B cell (primary cell): Measurements from ENCODE around the gene WDFY2. TPM values are rescaled to one million over a fixed set of nuclear protein-coding genes. Genes with fewer than 3 reads are reported as not detected.
A peak's percentile ranks its signal among the peaks of the same experiment; 100 is the strongest.

Experiments
- ATAC-seq: fragments of 200-7000 bp; cut with Tn5 transposase; one replicate; pipeline ENCODE4 v1.10.0; 2021; ENCODE audit warnings: low read depth, mild to moderate bottlenecking, moderate number of reproducible peaks, moderate library complexity
- CTCF ChIA-PET: fragments of 350-600 bp; sonication (Branson Sonifier 250); formaldehyde crosslinking; loops from one replicate; lab custom pipeline; 2021; ENCODE audit warnings: antibody characterized with exemption, inconsistent platforms; lab: Charles Lee
- POLR2A ChIA-PET: fragments of 350-600 bp; sonication (Branson Sonifier 250); formaldehyde crosslinking; loops from one replicate; lab custom pipeline; 2021; ENCODE audit warnings: antibody characterized with exemption; lab: Charles Lee
- DNase-seq: peaks from one replicate; pipeline ENCODE4 v3.0.0; 2013
- H2AFZ ChIP-seq: 2 replicates; pipeline ENCODE4 v1.6.1; 2012; ENCODE audit warnings: mild to moderate bottlenecking, low read depth, low read length; ENCODE audit not compliant: insufficient read depth, poor library complexity, severe bottlenecking
- H3K27ac ChIP-seq, 2 donors: 1 replicate in 1 of 2; 2 replicates in 1 of 2; pipeline ENCODE4 v1.5.1; 2012 to 2013; ENCODE audit warnings: low read length in 2 of 2, mild to moderate bottlenecking in 2 of 2, moderate library complexity in 1 of 2
- H3K27me3 ChIP-seq, 4 experiments: fragments of 200-600 bp in 1 of 4; sonication (generic) in 1 of 4; replicated peaks in 1 of 4; 1 replicate in 2 of 4; 2 replicates in 2 of 4; pipeline versions ENCODE4 v1.6.1 to v1.7.0; 2013 to 2016; ENCODE audit warnings: low read length in 3 of 4, mild to moderate bottlenecking in 2 of 4, mixed read lengths in 1 of 4, moderate library complexity in 1 of 4; ENCODE audit not compliant: insufficient read depth in 4 of 4, control insufficient read depth in 3 of 4; ENCODE audit errors: control extremely low read depth in 1 of 4
- H3K36me3 ChIP-seq, 2 experiments: replicated peaks in 1 of 2; 1 replicate in 1 of 2; 2 replicates in 1 of 2; pipeline versions ENCODE4 v1.6.1 to v1.7.1; 2013; ENCODE audit warnings: low read length in 1 of 2; ENCODE audit not compliant: insufficient read depth in 2 of 2, control insufficient read depth in 1 of 2; ENCODE audit errors: control extremely low read depth in 1 of 2, extremely low read depth in 1 of 2
- H3K4me1 ChIP-seq, 2 donors: fragments of 200-600 bp in 1 of 2; sonication (generic) in 1 of 2; 1 replicate in 1 of 2; 2 replicates in 1 of 2; pipeline versions ENCODE4 v1.5.1 to v1.6.1; 2013 to 2017; ENCODE audit warnings: low read length in 2 of 2; ENCODE audit not compliant: control insufficient read depth in 2 of 2, insufficient read depth in 2 of 2
- H3K4me2 ChIP-seq: replicated peaks from 2 replicates; pipeline ENCODE3; 2012; ENCODE audit warnings: mild to moderate bottlenecking, low read depth, low read length; ENCODE audit not compliant: poor library complexity, severe bottlenecking
- H3K4me3 ChIP-seq, 5 experiments: fragments of 200-600 bp in 1 of 5; sonication (generic) in 1 of 5; 1 replicate in 3 of 5; 2 replicates in 2 of 5; pipeline versions ENCODE4 v1.5.1 to v1.7.0; 2011 to 2016; ENCODE audit warnings: low read length in 4 of 5, mild to moderate bottlenecking in 4 of 5, low read depth in 2 of 5, control low read depth in 1 of 5, moderate library complexity in 1 of 5; ENCODE audit not compliant: insufficient read depth in 1 of 5; ENCODE audit errors: control extremely low read depth in 1 of 5, extremely low read depth in 1 of 5
- H3K79me2 ChIP-seq: fragments of 200-600 bp; sonication (generic); one replicate; pipeline ENCODE4 v1.6.0; 2016; ENCODE audit warnings: low read length; ENCODE audit not compliant: control insufficient read depth, insufficient read depth
- H3K9ac ChIP-seq: fragments of 200-600 bp; sonication (generic); 2 replicates; pipeline ENCODE4 v1.6.1; 2017; ENCODE audit warnings: mild to moderate bottlenecking, low read length, moderate library complexity
- H3K9me3 ChIP-seq, 3 donors: one replicate each; pipeline versions ENCODE4 v1.6.1 to v1.7.1; 2013; ENCODE audit warnings: low read length in 2 of 3; ENCODE audit not compliant: control insufficient read depth in 2 of 3, insufficient read depth in 1 of 3; ENCODE audit errors: control extremely low read depth in 1 of 3
- H4K20me1 ChIP-seq: 2 replicates; pipeline ENCODE4 v1.6.0; 2012; ENCODE audit warnings: mild to moderate bottlenecking, low read length; ENCODE audit not compliant: insufficient read depth, control insufficient read depth, poor library complexity, severe bottlenecking
- H3K27ac Mint-ChIP-seq: one replicate; pipeline ENCODE4 v1.8.0; 2021; ENCODE audit warnings: mixed read lengths
- H3K27me3 Mint-ChIP-seq: one replicate; pipeline ENCODE4 v1.8.0; 2021; ENCODE audit warnings: mixed read lengths
- H3K4me1 Mint-ChIP-seq: one replicate; pipeline ENCODE4 v1.8.0; 2021; ENCODE audit warnings: mixed read lengths
- H3K4me3 Mint-ChIP-seq: one replicate; pipeline ENCODE4 v1.8.0; 2021; ENCODE audit warnings: mixed read lengths
- H3K9me3 Mint-ChIP-seq: one replicate; pipeline ENCODE4 v1.8.0; 2022; ENCODE audit warnings: mixed read lengths; ENCODE audit not compliant: insufficient read depth
- CTCF ChIP-seq: fragments of 200-600 bp; IDR thresholded peaks from one replicate; pipeline ENCODE4 v1.8.0; 2022; ENCODE audit warnings: antibody characterized with exemption, mild to moderate bottlenecking
- EZH2 ChIP-seq: IDR thresholded peaks from 2 replicates; pipeline ENCODE4 v1.6.1; 2012; ENCODE audit warnings: borderline replicate concordance, low read depth, mild to moderate bottlenecking, moderate library complexity, low read length; ENCODE audit not compliant: insufficient read depth, poor library complexity, severe bottlenecking
- whole genome bisulfite sequencing: methylation state at CpG from one replicate; pipeline ENCODE4 v1.1.5; 2013; ENCODE audit warnings: missing lambda C conversion rate; ENCODE audit not compliant: insufficient coverage; 5-methylcytosine and 5-hydroxymethylcytosine counted together
- intact Hi-C: fragments of 100-400 bp; cut with micrococcal nuclease; formaldehyde crosslinking; loops from one replicate; pipeline ENCODE4 v1.10.0; 2022
- polyA plus RNA-seq: library from polyadenylated mRNA; depleted of rRNA; stranded (reverse); fragments of >200 nt; gene quantifications from 2 replicates; pipeline ENCODE4 v1.2.3, GENCODE V29; 2012
- total RNA-seq, 2 donors: library from RNA; stranded (reverse); fragments of 120-200 nt in 1 of 2; gene quantifications; 1 replicate in 1 of 2; 2 replicates in 1 of 2; pipeline versions ENCODE4 v1.2.3 to v1.2.4, GENCODE V29; 2013 to 2022

Gene WDFY2
- total and polyA plus RNA-seq, 2 donors (not counting 1 experiment from before 2014, with no cell fraction given) = 12.4 to 47.7 TPM

- no peaks in the 10 kb centered on the region for H4K20me1 ChIP-seq
- H3K9me3 ChIP-seq = no peaks in the 10 kb centered on the region
- peak overlapping the region; percentile 75 for H2AFZ ChIP-seq
- Mint-ChIP-seq H3K27me3 (no peaks in the 10 kb centered on the region), H3K27ac (peak overlapping the region; percentile 73), H3K4me3 (peak overlapping the region; percentile 7), H3K4me1 (peaks cover 32% of the 10 kb centered on the region), H3K9me3 (no peaks in the 10 kb centered on the region)
- peak; percentile 89 for DNase-seq
- ATAC-seq = peak; percentile 89
- WGBS = 25% methylated on average over 10 of the region's 13 CpGs
- TF ChIP-seq EZH2 (no peak), CTCF (peak; percentile 88)
- ChIA-PET CTCF (interaction anchor here (0.6 to 5.8 kb wide), 40 partner anchors 8 to 440 kb away, joined by 3 to 125 read pairs (median 3); partner anchors contain the start of genes ALG11, NEK3, NEK5 and TMEM272), POLR2A (interaction anchor here (0.5 to 0.9 kb wide), 3 partner anchors 19 to 387 kb away, joined by 3 to 8 read pairs (median 6); no protein-coding TSS in a partner anchor)
- H3K4me3 ChIP-seq = peak overlapping the region in 3 of 5 experiments; percentile 19 to 30 (median 20)
- H3K79me2 ChIP-seq = no peaks in the 10 kb centered on the region
- peak overlapping the region; percentile 26 for H3K9ac ChIP-seq
- peak overlapping the region; percentile 69 for H3K4me2 ChIP-seq
- H3K36me3 ChIP-seq = no peaks in the 10 kb centered on the region
- intact Hi-C loops = loop anchor here (1.0 to 5.0 kb wide), 4 partner anchors 17 to 637 kb away; partner anchors contain the start of gene VPS36
- H3K27ac ChIP-seq = no peak overlapping the region
- peaks cover 22 to 25% of the 10 kb centered on the region in 2 donors for H3K4me1 ChIP-seq
- H3K27me3 ChIP-seq = no peaks in the 10 kb centered on the region
Measured at GRCh38 chr13:51814825-51815650, 230.8 kb downstream of the WDFY2 start.

- Mint-ChIP-seq H3K4me1 (peaks cover 39% of the 10 kb centered on the region), H3K9me3 (no peaks in the 10 kb centered on the region), H3K27ac (no peak overlapping the region), H3K4me3 (no peak overlapping the region), H3K27me3 (no peaks in the 10 kb centered on the region)
- no peak for TF ChIP-seq EZH2
- TF ChIP-seq CTCF = no peak
- ChIA-PET CTCF (interaction anchor here (0.5 to 5.8 kb wide), 31 partner anchors 9 to 711 kb away, joined by 3 to 125 read pairs (median 4); partner anchors contain the start of genes ALG11 and TMEM272), POLR2A (interaction anchor here (0.9 kb wide), 1 partner anchor 19 kb away, joined by 6 read pairs; no protein-coding TSS in a partner anchor)
- Histone ChIP-seq H3K27ac (no peak overlapping the region), H3K4me3 (no peak overlapping the region), H3K4me2 (no peak overlapping the region), H4K20me1 (no peaks in the 10 kb centered on the region), H3K9ac (no peak overlapping the region), H3K9me3 (no peaks in the 10 kb centered on the region), H3K27me3 (no peaks in the 10 kb centered on the region), H3K36me3 (no peaks in the 10 kb centered on the region), H3K4me1 (peaks cover 24 to 26% of the 10 kb centered on the region in 2 donors), H3K79me2 (no peaks in the 10 kb centered on the region), H2AFZ (peak overlapping the region; percentile 75)
- DNase-seq (no peak), ATAC-seq (no peak)
- intact Hi-C loops = loop anchor here (1.0 to 5.0 kb wide), 4 partner anchors 16 to 636 kb away; partner anchors contain the start of gene VPS36
- WGBS = 98% methylated on average over 9 of the region's 11 CpGs
Measured at GRCh38 chr13:51815848-51816247, 231.6 kb downstream of the WDFY2 start.
